Measurements from ENCODE around the gene IDUA.

The IDUA gene

GRCh38 chr4:1021386-1022050, 34.7 kb downstream of the IDUA start:
- TF ChIP-seq ZFX (IDR thresholded peaks at IDR 0.05; ENCODE audit: borderline replicate concordance) = no peak
- no peak for TF ChIP-seq CTCF (IDR thresholded peaks at IDR 0.05)
- no peak overlapping the region for H3K27ac ChIP-seq

- no peak overlapping the region for H3K27ac ChIP-seq
- TF ChIP-seq ZFX (IDR thresholded peaks at IDR 0.05; ENCODE audit: borderline replicate concordance) = no peak
- TF ChIP-seq CTCF (IDR thresholded peaks at IDR 0.05) = no peak
Observed at GRCh38 chr4:1022051-1022738, 35.4 kb downstream of the IDUA start.

- H3K27ac ChIP-seq = no peak overlapping the region
- TF ChIP-seq ZFX (IDR thresholded peaks at IDR 0.05; ENCODE audit: borderline replicate concordance) = no peak
- TF ChIP-seq CTCF (IDR thresholded peaks at IDR 0.05) = no peak
Observed at GRCh38 chr4:1022739-1023066, 35.9 kb downstream of the IDUA start.

GRCh38 chr4:1023075-1023640, 36.3 kb downstream of the IDUA start:
- H3K27ac ChIP-seq = no peak overlapping the region
- TF ChIP-seq ZFX (IDR thresholded peaks at IDR 0.05; ENCODE audit: borderline replicate concordance) (no peak), CTCF (IDR thresholded peaks at IDR 0.05) (no peak)

GRCh38 chr4:1023895-1024740, 37.3 kb downstream of the IDUA start:
- TF ChIP-seq CTCF (IDR thresholded peaks at IDR 0.05) (no peak), ZFX (IDR thresholded peaks at IDR 0.05; ENCODE audit: borderline replicate concordance) (no peak)
- no peak overlapping the region for H3K27ac ChIP-seq

GRCh38 chr4:1024882-1025545, 38.2 kb downstream of the IDUA start:
- H3K27ac ChIP-seq = no peak overlapping the region
- TF ChIP-seq ZFX (IDR thresholded peaks at IDR 0.05; ENCODE audit: borderline replicate concordance) = no peak
- TF ChIP-seq CTCF (IDR thresholded peaks at IDR 0.05) = no peak
